GM12864 (cell line): Measurements from ENCODE around the gene MRNIP.
A peak's percentile ranks its signal among the peaks of the same experiment; 100 is the strongest.

Source experiments
- DNase-seq: peaks from one replicate; pipeline ENCODE4 v3.0.0-alpha.2; 2011; ENCODE audit warnings: low read depth
- H3K4me3 ChIP-seq: 2 replicates; pipeline ENCODE4 v1.5.1; 2011; ENCODE audit warnings: mild to moderate bottlenecking, low read depth, low read length, control low read depth
- TF ChIP-seq, protein P1 (sequence below): IDR thresholded peaks from 2 replicates; pipeline ENCODE4 v1.5.1; 2011; ENCODE audit warnings: low read depth, mild to moderate bottlenecking, moderate library complexity, low read length, control low read depth, inconsistent platforms; ENCODE audit errors: missing control alignments

Gene MRNIP

DNA sequence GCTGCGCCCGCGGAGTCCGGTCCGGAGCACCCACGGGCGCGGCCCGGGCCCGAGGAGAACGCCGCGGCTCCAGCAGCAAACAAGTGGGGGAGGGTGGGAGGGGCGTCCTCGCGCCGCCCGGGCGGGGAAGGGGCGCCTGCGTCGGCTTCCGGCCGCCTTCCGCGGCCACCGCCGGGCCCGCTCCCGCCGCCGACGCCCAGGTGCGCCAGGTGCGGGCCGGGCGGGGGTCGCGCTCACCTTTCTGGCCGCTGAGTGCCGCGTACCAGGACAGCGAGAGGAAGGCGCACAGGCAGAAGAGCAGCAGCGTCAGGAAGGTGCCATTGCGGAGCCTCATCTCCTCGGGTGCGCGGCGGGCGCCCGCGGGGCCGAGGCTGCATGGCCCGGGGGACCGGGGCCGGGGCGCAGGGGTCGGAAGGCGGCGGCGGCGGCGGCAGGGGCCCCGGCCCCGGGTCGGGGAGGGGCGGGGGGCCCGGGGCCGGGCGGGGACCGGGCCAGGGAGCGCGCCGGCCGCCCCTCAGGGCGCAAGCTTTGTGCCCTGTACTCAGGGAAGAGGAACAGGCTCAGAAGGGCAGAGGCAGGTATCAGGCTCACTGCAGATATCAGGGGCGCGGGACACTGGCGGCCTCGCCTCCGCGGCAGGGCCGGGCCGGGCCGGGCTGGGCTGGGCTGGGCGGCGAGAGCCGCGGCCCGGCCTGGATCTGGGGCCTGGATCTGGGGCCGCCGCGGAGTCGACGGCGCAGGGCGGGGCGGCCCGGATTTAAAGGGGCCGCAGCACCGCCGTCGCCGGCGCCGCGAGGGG lies 52.2 kb downstream of the MRNIP start, which contains the start of gene MGAT4B:
Gene MGAT4B, minus strand, starts transcription at position 617 of the 799 bp plus-strand sequence. Its CDS starts 283 bp downstream, at position 334.
- no peak for DNase-seq
- TF ChIP-seq, protein P1, sequence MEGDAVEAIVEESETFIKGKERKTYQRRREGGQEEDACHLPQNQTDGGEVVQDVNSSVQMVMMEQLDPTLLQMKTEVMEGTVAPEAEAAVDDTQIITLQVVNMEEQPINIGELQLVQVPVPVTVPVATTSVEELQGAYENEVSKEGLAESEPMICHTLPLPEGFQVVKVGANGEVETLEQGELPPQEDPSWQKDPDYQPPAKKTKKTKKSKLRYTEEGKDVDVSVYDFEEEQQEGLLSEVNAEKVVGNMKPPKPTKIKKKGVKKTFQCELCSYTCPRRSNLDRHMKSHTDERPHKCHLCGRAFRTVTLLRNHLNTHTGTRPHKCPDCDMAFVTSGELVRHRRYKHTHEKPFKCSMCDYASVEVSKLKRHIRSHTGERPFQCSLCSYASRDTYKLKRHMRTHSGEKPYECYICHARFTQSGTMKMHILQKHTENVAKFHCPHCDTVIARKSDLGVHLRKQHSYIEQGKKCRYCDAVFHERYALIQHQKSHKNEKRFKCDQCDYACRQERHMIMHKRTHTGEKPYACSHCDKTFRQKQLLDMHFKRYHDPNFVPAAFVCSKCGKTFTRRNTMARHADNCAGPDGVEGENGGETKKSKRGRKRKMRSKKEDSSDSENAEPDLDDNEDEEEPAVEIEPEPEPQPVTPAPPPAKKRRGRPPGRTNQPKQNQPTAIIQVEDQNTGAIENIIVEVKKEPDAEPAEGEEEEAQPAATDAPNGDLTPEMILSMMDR, result no peak
- peak within 1 kb of the TSS; percentile 94 for H3K4me3 ChIP-seq

DNA sequence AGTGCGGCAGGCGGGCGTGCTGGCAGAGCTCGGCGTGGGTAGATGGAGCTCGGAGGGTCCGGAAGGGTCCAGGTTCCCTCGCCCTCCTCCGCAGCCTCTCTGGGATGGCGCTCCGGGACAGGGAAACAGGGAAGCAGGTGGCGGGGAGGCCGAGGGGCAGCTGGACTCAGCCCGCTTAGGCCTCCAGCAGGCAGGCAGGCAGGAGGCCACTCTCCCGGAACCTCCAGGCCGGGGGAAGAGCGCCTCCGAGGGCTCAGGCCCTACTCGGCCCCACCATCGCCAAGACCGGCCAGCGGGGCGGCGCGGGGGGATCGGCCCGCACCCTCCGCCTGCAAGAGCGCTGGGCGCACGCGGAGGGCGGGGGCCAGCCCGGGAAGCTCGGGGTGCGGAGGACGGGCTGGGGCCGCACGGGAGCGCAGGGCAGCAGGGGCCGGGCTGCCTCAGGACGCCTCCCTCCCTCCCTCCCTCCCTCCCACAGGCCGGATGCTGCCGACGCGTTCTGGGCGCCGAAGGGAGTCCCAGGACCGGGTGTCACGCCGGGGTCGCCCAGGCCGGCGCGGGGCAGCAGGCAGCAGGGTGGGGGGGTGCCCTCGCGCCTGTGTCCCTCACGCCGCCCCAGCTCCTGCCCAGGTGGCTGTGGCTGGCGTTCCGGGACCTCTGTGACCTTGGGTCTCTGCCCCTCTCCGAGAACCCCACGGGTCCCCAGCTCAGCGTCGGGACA lies 52.9 kb downstream of the MRNIP start:
- no peak for DNase-seq
- TF ChIP-seq, protein P1, result no peak
- H3K4me3 ChIP-seq, result peak overlapping the region; percentile 94

DNA sequence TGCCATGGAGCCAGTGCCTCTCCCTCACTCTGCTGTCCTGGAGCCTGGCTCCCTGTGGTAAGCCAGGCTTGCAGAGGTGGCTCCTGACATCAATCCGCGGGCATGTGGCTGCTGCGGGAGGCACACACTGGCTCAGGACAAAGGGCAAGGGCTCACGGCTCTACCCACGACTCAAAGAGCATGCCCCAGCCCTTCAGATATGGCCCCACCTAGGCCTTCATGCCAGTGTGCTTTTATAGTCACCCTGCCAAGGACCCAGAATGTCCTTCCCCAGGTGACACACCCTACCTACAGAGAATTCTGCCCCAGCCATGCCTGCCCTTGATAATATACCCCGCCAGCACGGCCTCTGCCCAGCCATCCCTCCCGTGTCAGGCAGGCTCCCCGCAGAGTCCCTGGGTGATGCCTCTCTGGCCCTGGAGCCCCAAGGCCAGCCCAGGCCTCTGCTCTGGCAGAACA lies 53.5 kb downstream of the MRNIP start:
- H3K4me3 ChIP-seq, result peak overlapping the region; percentile 94
- no peak for DNase-seq
- TF ChIP-seq, protein P1, result no peak

DNA sequence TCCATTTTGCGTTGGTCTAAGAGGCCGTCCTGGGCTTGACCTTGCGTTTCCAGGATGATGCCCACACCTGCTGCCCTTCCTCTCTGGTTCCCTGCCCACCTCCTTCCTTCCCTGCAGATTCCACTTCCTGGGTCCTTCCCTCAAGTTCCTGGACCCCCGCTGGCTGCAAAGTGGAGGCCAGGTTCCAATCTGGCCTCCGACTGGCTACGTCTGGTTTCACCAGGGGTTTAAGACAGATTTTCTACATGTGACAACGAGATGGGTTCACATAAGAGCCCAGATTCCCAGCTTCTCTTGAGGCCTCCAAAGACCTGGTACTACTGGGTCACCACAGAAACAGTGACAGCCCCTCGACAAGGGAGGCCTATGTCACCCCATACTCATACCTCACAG lies 54.1 kb downstream of the MRNIP start:
- DNase-seq, result no peak
- TF ChIP-seq, protein P1, result no peak
- H3K4me3 ChIP-seq, result no peak overlapping the region; the same call in 1 of the 2 replicates

DNA sequence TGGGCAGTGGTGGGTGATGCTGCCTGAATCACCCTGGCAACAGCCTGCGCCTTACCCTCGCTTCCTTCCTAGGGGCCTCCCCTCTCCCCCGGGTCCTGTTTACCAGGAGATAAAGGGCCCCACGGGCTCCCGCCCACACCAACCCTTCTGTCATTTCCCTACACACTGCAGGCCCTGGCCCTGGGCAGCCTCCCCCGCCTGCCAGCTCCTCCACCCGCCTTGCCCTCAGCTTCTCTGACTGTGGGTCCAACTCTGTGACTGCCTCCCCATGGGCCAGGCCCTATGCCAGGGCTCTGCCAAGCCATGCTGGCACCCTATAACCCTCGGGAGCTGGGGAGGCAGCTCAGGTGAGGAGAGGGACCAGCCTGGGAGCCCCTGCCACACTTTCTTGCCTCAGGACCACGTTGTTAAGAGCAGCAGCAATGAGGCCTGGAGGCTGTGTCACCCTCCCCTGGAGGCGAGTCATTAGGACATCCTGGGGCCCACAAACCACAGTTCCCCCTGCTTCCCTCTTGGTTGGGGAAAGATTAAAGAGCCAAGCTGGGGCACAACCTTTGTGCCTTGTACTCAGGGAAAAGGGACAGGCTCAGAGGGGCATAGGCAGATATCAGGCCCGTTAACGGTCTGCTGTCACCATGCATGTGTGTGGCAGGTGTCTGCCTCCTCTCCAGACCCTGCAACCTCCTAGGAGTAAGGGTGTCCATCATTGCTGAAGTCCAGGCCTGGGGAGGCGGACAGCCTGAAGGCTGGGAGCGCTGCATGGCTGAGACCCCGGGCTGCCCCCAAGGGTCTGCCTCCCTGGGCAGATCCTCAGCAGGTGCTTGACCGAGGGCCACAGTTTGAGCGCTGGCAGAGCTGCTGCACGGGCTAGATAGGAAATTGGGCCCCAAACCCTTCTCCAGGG lies 54.7 kb downstream of the MRNIP start:
- no peak overlapping the region for H3K4me3 ChIP-seq
- TF ChIP-seq, protein P1, result no peak
- no peak for DNase-seq

DNA sequence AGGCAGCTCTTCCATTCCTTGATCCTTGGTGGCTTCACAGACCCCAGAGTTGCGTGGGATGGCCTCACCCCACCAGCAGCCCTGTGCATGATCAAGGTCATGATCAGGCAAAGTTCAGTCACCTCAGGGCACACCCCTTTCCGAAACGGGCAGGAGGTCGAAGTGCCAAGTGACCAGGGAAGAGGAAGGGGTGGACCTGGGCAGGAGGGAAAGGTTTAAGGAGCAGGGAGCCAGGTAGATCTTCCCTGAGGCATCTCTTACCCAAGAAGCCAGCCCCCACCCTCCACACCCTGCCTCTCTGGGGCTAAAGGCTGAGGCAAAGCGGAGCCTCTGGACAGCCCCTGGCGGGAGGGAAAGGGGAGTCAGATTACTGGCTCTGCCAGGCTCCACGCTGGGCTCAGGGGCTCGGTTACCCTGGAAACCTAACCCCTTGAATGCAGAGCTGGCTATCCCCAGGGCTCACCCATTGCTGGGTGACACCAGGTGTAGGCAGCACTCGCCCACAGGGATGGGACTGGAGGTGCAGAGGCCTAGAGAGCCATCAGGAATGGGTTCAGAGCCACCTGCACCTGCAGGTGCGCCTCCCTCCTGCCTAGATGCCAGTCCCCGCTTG lies 55.6 kb downstream of the MRNIP start:
- TF ChIP-seq, protein P1, result no peak
- no peak overlapping the region for H3K4me3 ChIP-seq
- no peak for DNase-seq
